GM21528 (cell line): Measurements from ENCODE around the gene NUDT7.

ENCODE experiments used
- ATAC-seq: cut with Tn5 transposase; IDR thresholded peaks from one replicate; pipeline ENCODE4 v1.9.1; 2021; ENCODE audit warnings: mild to moderate bottlenecking, moderate library complexity; ENCODE audit not compliant: unreplicated experiment, low FRiP score

NUDT7 gene

GRCh38 chr16:77775911-77776909 lies 53.9 kb downstream of the NUDT7 start:
- ATAC-seq = no peak

DNA sequence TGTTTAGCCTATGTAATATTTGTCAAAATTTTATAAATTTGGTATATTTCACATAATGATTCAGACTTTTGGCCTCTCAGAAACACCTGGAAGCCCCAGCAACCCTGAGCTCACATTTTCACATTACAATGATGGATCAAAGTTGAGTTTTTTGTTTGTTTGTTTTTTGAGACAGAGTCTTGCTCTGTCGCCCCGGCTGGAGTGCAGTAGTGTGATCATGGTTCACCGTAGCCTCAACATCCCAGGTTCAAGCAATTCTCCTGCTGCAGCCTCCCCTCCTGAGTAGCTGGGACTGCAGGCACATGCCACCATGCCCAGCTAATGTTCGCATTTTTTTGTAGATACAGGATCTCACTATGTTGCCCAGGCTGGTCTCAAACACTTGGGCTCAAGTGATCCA lies 55.4 kb downstream of the NUDT7 start:
- ATAC-seq = no peak

- no peak for ATAC-seq
Measured at GRCh38 chr16:77780378-77780837, 58.1 kb downstream of the NUDT7 start.

GRCh38 chr16:77781091-77781490 lies 58.8 kb downstream of the NUDT7 start:
- ATAC-seq = no peak

GRCh38 chr16:77782694-77783093 lies 60.4 kb downstream of the NUDT7 start:
- ATAC-seq = no peak

DNA sequence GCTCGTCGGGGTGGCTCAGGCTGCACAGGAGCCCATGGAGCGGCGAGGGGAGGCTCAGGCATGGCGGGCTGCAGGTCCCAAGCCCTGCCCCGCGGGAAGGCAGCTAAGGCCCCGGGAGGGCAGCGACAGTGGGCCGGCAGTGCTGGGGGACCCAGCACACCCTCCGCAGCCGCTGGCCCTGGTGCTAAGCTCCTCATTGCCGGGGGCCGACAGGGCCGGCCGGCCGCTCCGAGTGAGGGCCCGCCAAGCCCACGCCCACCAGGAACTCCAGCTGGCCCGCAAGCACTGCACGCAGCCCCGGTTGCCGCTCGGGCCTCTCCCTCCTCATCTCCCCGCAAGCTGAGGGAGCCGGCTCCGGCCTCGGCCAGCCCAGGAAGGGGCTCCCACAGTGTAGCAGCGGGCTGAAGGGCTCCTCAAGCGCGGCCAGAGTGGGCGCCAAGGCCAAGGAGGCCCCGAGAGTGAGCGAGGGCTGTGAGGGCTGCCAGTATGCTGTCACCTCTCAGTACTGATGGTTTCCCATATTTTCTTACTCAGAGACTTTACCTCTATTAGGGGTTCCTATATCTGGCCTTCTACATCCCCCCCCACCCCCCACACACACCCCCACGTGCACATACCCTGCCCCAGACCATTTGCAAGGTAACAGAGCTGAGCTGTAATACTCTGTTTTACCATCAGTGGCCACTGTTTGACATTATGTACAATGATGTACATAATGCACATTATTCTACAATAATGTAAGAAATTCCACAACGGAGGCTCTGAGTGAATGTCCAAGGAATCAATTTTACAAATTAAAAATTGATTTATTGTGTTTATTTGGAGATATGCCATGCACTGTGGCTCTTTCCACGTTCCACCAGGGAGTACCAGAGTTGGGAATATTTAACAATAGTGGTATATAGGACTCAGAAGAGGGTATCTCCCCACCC lies 62.4 kb downstream of the NUDT7 start:
- ATAC-seq = no peak

- no peak for ATAC-seq
Measured at GRCh38 chr16:77785373-77785764, 63.1 kb downstream of the NUDT7 start.

DNA sequence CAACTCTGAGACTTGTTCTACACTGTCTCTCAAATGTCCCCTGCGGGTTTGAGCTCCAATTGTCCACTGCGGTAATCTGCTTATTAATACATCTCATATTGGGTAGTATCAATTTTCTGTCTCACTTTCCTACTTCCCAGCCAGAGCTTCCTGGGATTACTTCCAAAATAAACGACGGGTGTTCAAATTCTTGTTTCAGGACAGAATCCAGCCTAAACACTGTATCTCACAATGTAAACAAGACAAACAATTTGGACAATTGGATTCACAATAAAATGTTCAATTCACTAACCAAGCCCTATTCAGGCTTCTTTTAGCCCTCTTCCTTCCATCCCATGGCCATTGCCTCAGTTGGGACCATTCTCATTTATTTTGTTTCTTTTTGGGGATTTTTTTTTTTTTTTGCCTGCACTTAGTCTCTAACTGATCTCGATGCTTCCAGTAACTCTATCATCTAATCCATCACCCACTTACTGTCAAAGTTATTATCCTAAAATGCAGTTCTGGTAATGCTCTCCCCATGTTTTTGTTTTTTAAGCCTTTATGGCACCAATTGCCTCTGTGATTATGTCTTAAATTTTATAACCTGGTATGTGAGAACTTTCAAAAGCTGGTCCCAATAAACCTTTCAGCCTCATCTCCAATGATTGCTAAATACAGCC lies 64.0 kb downstream of the NUDT7 start:
- no peak for ATAC-seq

- ATAC-seq = no peak
Measured at GRCh38 chr16:77787452-77787851, 65.1 kb downstream of the NUDT7 start.

DNA sequence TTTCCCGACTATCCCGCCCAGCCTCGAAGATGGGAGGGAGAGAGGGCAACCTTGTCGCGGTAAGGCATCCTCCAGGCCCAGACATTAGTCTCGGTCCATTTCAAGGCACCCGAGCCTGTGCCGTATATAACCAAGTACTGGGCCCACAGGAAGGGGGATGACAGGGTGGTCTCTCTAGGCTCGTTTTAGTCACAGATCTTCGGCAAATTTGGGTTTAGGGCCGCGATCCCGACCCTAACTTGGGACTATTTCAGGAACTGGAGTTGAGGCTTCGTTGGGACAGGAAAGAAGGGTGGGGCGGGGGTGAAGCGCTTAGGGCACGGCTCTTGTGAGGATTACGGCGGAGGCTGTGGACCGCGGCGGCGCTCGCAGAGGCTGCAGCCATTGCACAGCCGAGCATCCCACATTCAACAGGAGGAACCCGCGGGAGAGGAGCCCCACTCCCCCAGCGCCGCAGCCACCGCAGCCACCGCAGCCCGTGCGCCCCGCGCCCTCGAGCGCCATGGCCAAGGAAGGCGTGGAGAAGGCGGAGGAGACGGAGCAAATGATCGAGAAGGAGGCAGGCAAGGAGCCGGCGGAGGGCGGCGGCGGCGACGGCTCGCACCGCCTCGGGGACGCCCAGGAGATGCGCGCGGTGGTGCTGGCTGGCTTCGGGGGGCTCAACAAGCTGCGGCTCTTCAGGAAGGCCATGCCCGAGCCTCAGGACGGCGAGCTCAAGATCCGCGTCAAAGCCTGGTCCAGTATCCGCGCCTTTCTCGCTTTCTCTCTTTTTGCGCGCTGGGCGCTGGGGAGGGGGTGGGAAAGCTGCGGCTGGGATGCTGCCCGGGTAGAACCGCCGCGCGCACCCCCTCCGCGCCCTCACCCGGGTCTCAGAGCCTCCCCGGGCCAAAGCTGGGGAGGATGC lies 66.1 kb downstream of the NUDT7 start, which contains the start of gene VAT1L:
Gene VAT1L (plus strand): TSS at position 384 of the 904 bp plus-strand sequence. CDS start 119 bp downstream, at position 503.
- ATAC-seq = no peak

DNA sequence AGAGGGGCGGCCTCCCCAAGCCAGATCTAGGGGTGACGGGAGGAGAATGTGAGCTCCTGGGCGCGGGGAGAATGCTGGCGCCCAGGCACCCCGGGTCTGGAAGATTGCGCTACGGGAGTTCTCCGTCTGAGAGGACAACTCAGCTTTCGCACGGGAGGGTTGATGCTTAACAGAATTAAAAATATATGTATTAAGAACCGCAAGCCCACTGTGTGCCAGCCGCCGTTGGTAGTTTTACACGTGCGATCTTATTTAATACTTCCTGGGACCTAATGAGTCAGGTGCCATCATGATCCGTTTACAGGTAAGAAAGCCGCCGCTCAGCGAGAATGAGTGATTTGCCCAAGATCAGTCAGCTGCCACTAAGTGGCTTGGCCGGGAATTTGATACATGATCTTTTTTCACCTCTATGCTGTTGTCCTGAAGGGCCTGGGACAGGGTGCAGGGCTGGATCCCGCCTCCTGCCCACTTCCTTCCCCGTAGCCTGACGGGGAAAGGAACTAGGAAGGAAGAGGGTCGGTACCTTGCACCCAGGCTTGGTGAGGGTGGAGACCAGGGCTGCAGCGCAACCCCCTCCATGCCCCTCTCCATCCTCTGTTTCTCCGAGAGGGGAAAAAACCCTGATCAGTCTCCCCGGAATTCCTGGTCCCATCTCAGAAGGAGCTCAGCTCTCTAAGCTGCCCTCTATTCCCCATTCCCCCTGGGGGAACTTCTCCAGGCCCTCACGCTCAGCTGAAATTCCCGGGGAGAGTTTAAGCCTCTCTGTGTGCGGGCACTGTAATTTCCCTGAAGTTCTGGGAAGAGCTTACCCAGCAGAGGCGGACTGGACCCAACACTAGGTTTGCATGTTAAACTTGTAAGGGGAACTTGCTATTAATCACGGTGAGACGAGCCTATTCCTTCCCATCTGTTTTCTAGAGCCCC lies 67.0 kb downstream of the NUDT7 start:
- no peak for ATAC-seq

- ATAC-seq = no peak
Measured at GRCh38 chr16:77790009-77790372, 67.7 kb downstream of the NUDT7 start.

- no peak for ATAC-seq
Measured at GRCh38 chr16:77790912-77791311, 68.6 kb downstream of the NUDT7 start.
